Retinal pigment epithelial cell (primary cell): ENCODE results near the gene CMTM6.

Experiments
- DNase-seq: peaks from one replicate; pipeline ENCODE4 v3.0.0-alpha.2; 2010; ENCODE audit warnings: low read depth
- H3K4me3 ChIP-seq: 2 replicates; pipeline ENCODE4 v1.5.1; 2011; ENCODE audit warnings: mild to moderate bottlenecking, low read length, control low read depth, moderate library complexity
- TF ChIP-seq, protein P1 (sequence below): conservative IDR thresholded peaks from 2 replicates; pipeline ENCODE4 v1.5.1; 2011; ENCODE audit warnings: low read depth, low read length, control low read depth, inconsistent platforms

The CMTM6 gene

DNA sequence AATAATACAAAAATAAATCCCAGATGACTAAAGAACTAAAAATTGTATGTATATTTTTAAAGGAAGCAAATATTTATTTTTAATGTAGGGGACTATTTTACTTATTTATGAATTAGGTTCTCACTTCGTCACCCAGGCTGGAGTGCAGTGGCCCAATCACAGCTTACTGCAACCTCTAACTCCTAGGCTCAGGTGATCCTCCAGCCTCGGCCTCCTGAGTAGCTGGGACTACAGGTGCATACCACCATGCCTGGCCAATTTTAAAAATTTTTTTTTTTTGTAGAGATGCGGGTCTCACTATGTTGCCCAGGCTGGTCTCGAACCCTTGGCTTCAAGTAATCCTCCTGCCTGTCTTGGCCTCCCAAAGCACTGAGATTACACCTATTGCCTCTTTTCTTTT lies 68.4 kb downstream of the CMTM6 start:
- TF ChIP-seq, protein P1, sequence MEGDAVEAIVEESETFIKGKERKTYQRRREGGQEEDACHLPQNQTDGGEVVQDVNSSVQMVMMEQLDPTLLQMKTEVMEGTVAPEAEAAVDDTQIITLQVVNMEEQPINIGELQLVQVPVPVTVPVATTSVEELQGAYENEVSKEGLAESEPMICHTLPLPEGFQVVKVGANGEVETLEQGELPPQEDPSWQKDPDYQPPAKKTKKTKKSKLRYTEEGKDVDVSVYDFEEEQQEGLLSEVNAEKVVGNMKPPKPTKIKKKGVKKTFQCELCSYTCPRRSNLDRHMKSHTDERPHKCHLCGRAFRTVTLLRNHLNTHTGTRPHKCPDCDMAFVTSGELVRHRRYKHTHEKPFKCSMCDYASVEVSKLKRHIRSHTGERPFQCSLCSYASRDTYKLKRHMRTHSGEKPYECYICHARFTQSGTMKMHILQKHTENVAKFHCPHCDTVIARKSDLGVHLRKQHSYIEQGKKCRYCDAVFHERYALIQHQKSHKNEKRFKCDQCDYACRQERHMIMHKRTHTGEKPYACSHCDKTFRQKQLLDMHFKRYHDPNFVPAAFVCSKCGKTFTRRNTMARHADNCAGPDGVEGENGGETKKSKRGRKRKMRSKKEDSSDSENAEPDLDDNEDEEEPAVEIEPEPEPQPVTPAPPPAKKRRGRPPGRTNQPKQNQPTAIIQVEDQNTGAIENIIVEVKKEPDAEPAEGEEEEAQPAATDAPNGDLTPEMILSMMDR = no peak
- DNase-seq = no peak

DNA sequence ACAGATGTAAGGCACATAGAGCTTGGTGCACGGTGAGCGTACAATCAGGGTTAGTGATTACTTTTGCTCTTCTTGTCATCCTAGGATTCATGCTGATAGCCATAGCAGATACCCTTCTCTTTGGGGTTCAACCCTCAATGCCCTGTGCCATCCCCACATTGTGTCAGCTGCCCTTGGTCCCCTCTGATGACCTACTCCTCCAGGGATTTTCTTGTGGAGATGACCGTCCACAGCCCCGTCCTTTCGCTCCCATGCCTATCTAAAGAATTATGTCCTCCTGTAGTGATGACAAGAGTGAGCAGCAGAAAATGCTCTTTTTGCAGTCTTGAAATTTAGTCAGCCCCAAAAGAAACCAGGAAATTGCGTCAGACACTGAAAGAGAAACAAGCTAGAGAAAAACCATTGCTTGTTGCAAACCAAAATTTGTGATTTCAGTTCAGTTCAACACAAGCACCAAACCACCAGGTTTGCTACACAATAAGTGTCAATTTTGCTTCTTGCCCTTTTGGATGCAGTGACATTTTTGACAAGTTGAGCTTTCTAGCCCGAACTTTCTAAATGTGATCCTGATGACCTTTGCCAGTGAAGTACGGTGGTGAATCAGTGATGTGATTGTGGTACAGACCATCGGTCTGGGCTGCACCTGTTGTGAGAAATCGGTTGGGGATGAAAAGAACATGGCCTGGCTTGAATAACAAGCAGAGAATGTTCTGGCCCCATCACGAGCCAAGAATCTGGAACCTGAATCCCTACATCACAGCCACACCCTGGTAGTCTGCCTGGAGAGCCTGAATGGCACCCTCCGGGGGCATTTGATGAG lies 69.7 kb downstream of the CMTM6 start:
- no peak for DNase-seq

More for the DNA sequence above, 68.4 kb downstream of the CMTM6 start:
- H3K4me3 ChIP-seq = no peak overlapping the region

DNA sequence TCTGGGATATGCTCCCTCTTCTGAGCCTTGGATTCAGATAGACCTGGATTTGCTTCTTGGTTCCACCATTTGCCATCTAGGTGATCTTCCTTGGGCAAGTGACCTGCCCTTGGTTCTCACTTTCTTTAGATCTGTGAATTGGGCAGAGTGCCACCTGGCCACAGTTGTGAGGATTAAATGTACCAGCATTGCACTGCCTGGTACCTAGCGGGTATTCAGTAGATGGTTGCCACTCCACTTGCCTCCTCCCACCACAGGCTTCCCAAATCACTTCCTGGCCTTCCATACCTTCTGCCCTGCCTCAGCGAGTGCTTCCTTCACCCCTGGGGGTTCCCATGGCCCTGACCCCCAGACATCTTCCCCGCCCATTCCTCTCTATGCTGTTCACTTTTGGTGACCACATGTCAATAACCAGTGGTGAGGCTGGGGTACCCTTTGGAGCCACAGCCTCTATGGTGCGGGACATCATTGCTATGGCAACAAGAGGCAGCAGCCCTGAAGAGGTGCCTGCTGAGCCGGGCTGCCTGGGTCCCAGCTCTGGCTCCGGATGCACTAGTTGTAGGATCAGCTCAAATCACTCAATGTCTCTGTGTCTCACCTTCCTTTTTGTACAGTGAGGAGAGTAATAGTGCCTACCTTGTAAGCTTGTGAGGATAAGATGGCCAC lies 70.5 kb downstream of the CMTM6 start:
- DNase-seq = no peak
- TF ChIP-seq, protein P1 = no peak
- no peak overlapping the region for H3K4me3 ChIP-seq

More for the DNA sequence above, 69.7 kb downstream of the CMTM6 start:
- no peak overlapping the region for H3K4me3 ChIP-seq
- TF ChIP-seq, protein P1 = no peak

DNA sequence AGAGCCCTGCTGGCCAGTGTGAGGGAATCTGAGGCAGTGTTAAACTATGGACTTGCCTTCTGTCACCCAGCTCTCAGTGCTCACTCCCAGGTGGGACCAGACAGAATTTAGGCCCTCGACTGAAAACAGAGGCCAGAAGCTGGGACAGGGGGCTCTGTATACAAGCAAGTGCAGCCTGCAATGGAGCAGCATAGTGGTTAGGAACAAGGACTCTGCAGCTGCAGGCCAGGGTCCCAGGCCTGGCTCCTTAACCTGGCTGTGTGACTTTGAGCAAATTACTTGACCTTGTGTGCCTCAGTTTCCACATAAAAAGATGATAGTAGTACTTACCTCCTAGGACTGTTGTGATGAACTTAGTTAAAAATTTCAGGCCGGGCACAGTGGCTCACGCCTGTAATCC lies 71.2 kb downstream of the CMTM6 start:
- TF ChIP-seq, protein P1 = no peak
- DNase-seq = no peak
- no peak overlapping the region for H3K4me3 ChIP-seq
